NOMO-1 treated with dmso at 0.1 percent for 144 hours (cell line): ENCODE data around the gene PLEK.
"Not testable (repeated sequence)": the region's sequence is repeated elsewhere in the genome, so short reads cannot be mapped to it uniquely, and the experiment has no call there.

Experiments
- DNase-seq: peaks from one replicate; lab custom pipeline; 2025; ENCODE audit not compliant: unreplicated experiment; lab: John Stamatoyannopoulos, UW

PLEK gene

GRCh38 chr2:68352651-68353391, 12.3 kb upstream of the PLEK start:
- DNase-seq = no peak

- no peak for DNase-seq
Measured at GRCh38 chr2:68356599-68357239, 8.4 kb upstream of the PLEK start.

GRCh38 chr2:68357605-68358337, 7.3 kb upstream of the PLEK start:
- peak; percentile 41 for DNase-seq

GRCh38 chr2:68359889-68360288, 5.2 kb upstream of the PLEK start:
- no peak for DNase-seq

- peak; percentile 67 for DNase-seq
Measured at GRCh38 chr2:68362069-68362468, 3.0 kb upstream of the PLEK start.

- peak; percentile 10 for DNase-seq
Measured at GRCh38 chr2:68362749-68363148, 2.3 kb upstream of the PLEK start.

- no peak for DNase-seq
Measured at GRCh38 chr2:68363721-68364120, 1.4 kb upstream of the PLEK start.

- peak; percentile 47 for DNase-seq
Measured at GRCh38 chr2:68366083-68366560, 1.0 kb downstream of the PLEK start.

- peak; percentile 34 for DNase-seq
Measured at GRCh38 chr2:68367953-68368653, 3.0 kb downstream of the PLEK start.

GRCh38 chr2:68368654-68369336, 3.7 kb downstream of the PLEK start:
- no peak for DNase-seq

- DNase-seq = no peak
Measured at GRCh38 chr2:68369337-68369734, 4.3 kb downstream of the PLEK start.

- DNase-seq = no peak
Measured at GRCh38 chr2:68371138-68371537, 6.1 kb downstream of the PLEK start.

GRCh38 chr2:68371581-68371980, 6.5 kb downstream of the PLEK start:
- DNase-seq = no peak

GRCh38 chr2:68372485-68372884, 7.4 kb downstream of the PLEK start:
- no peak for DNase-seq

- no peak for DNase-seq
Measured at GRCh38 chr2:68374184-68374583, 9.1 kb downstream of the PLEK start.

GRCh38 chr2:68375582-68375981, 10.5 kb downstream of the PLEK start:
- no peak for DNase-seq

- no peak for DNase-seq
Measured at GRCh38 chr2:68377137-68377780, 12.2 kb downstream of the PLEK start.

- DNase-seq = not testable (repeated sequence)
Measured at GRCh38 chr2:68378779-68379178, 13.7 kb downstream of the PLEK start.

GRCh38 chr2:68379184-68379708, 14.2 kb downstream of the PLEK start:
- DNase-seq = no peak

- DNase-seq = no peak
Measured at GRCh38 chr2:68383778-68384177, 18.7 kb downstream of the PLEK start.
